ENCODE results near the gene KCNIP1. TPM values are rescaled to one million over a fixed set of nuclear protein-coding genes. Genes with fewer than 3 reads are reported as not detected.
A peak's percentile ranks its signal among the peaks of the same experiment; 100 is the strongest.

Gene KCNIP1
- total RNA-seq, 2 donors from 2014 or later = not detected

GRCh38 chr5:170597872-170598271 lies 94.1 kb downstream of the KCNIP1 start:
- H3K27ac ChIP-seq (ENCODE audit: low read depth, low read length) = peak overlapping the region; percentile 70
- no peaks in the 10 kb centered on the region for H3K4me1 ChIP-seq (ENCODE audit: control insufficient read depth, insufficient read depth, low read length)
- H3K4me3 Mint-ChIP-seq = no peak overlapping the region

GRCh38 chr5:170599756-170600155 lies 95.9 kb downstream of the KCNIP1 start:
- no peak overlapping the region for H3K9ac ChIP-seq (ENCODE audit: extremely low read depth, low read length, poor library complexity, severe bottlenecking)
- H3K4me1 ChIP-seq (ENCODE audit: control insufficient read depth, insufficient read depth, low read length) = no peaks in the 10 kb centered on the region
- WGBS, 2 experiments (ENCODE audit: insufficient coverage in 1 of 2, insufficient read length in 1 of 2) = 75% methylated on average over 2 of the region's 2 CpGs; no CpG with 5 or more reads in 1 of the 2 experiments
- no peak overlapping the region for H3K27ac ChIP-seq (ENCODE audit: low read depth, low read length)
- Mint-ChIP-seq H3K27ac (no peak overlapping the region), H3K27me3 (ENCODE audit: insufficient read depth) (peaks cover 4% of the 10 kb centered on the region), H3K4me3 (no peak overlapping the region), H3K9me3 (no peaks in the 10 kb centered on the region), H3K36me3 (ENCODE audit: low read depth) (no peaks in the 10 kb centered on the region), H3K4me1 (peaks cover 10% of the 10 kb centered on the region)
- no peaks in the 10 kb centered on the region for H3K9me3 ChIP-seq (ENCODE audit: control insufficient read depth, low read length)
- TF ChIP-seq CTCF (conservative IDR thresholded peaks at IDR 0.05) = no peak
- H3K4me3 ChIP-seq (ENCODE audit: low read length) = no peak overlapping the region
- H3K27me3 ChIP-seq (ENCODE audit: control insufficient read depth, insufficient read depth, low read length, poor library complexity, severe bottlenecking) = peaks cover 13% of the 10 kb centered on the region
- H3K36me3 ChIP-seq (ENCODE audit: control insufficient read depth, insufficient read depth, low read length) = no peaks in the 10 kb centered on the region
- no peak for DNase-seq

More at GRCh38 chr5:170597872-170598271, 94.1 kb downstream of the KCNIP1 start:
- Mint-ChIP-seq H3K36me3 (ENCODE audit: low read depth) (no peaks in the 10 kb centered on the region), H3K27ac (no peak overlapping the region), H3K4me1 (peaks cover 4% of the 10 kb centered on the region), H3K9me3 (no peaks in the 10 kb centered on the region), H3K27me3 (ENCODE audit: insufficient read depth) (peaks cover 2% of the 10 kb centered on the region)
- TF ChIP-seq CTCF (conservative IDR thresholded peaks at IDR 0.05) = no peak
- H3K36me3 ChIP-seq (ENCODE audit: control insufficient read depth, insufficient read depth, low read length) = no peaks in the 10 kb centered on the region
- 82 to 86% methylated on average over 6 to 8 of the region's 8 CpGs for WGBS, 2 experiments (ENCODE audit: insufficient coverage in 1 of 2, insufficient read length in 1 of 2)
- no peak for DNase-seq
- no peak overlapping the region for H3K4me3 ChIP-seq (ENCODE audit: low read length)
- no peaks in the 10 kb centered on the region for H3K9me3 ChIP-seq (ENCODE audit: control insufficient read depth, low read length)
- H3K27me3 ChIP-seq (ENCODE audit: control insufficient read depth, insufficient read depth, low read length, poor library complexity, severe bottlenecking) = peaks cover 6% of the 10 kb centered on the region
- no peak overlapping the region for H3K9ac ChIP-seq (ENCODE audit: extremely low read depth, low read length, poor library complexity, severe bottlenecking)

- peaks cover 30% of the 10 kb centered on the region for H3K27me3 ChIP-seq (ENCODE audit: control insufficient read depth, insufficient read depth, low read length, poor library complexity, severe bottlenecking)
- H3K36me3 ChIP-seq (ENCODE audit: control insufficient read depth, insufficient read depth, low read length) = no peaks in the 10 kb centered on the region
- Mint-ChIP-seq H3K27me3 (ENCODE audit: insufficient read depth) (peaks cover 5% of the 10 kb centered on the region), H3K4me1 (peaks cover 10% of the 10 kb centered on the region), H3K9me3 (no peaks in the 10 kb centered on the region), H3K4me3 (no peak overlapping the region), H3K36me3 (ENCODE audit: low read depth) (no peaks in the 10 kb centered on the region), H3K27ac (no peak overlapping the region)
- 84 to 100% methylated on average over 1 to 11 of the region's 11 CpGs for WGBS, 2 experiments (ENCODE audit: insufficient coverage in 1 of 2, insufficient read length in 1 of 2)
- no peak for TF ChIP-seq CTCF (conservative IDR thresholded peaks at IDR 0.05)
- no peaks in the 10 kb centered on the region for H3K4me1 ChIP-seq (ENCODE audit: control insufficient read depth, insufficient read depth, low read length)
- no peak overlapping the region for H3K27ac ChIP-seq (ENCODE audit: low read depth, low read length)
- no peak overlapping the region for H3K4me3 ChIP-seq (ENCODE audit: low read length)
- no peaks in the 10 kb centered on the region for H3K9me3 ChIP-seq (ENCODE audit: control insufficient read depth, low read length)
- H3K9ac ChIP-seq (ENCODE audit: extremely low read depth, low read length, poor library complexity, severe bottlenecking) = no peak overlapping the region
- DNase-seq = no peak
Measured at GRCh38 chr5:170601619-170602018, 97.8 kb downstream of the KCNIP1 start.
